GM18951 (cell line): ENCODE measurements around the gene BLID.

Source experiments
- POLR2A ChIP-seq: IDR thresholded peaks from 4 replicates; pipeline ENCODE4 v1.6.1; 2011; ENCODE audit warnings: mild to moderate bottlenecking; ENCODE audit not compliant: insufficient read length, insufficient read depth; ENCODE audit errors: extremely low read depth
- in situ Hi-C: fragments of 300-500 bp; cut with MboI; formaldehyde crosslinking; loops from one replicate; pipeline ENCODE4 v1.12.0; 2022; ENCODE audit warnings: low sequenced_read_pairs, mixed read lengths, inconsistent platforms; ENCODE audit not compliant: unreplicated experiment

BLID gene

GRCh38 chr11:122127020-122127419 is 11.0 kb upstream of the BLID start:
- in situ Hi-C loops, result no loop called here
- no peak for TF ChIP-seq POLR2A

- TF ChIP-seq POLR2A, result no peak
- in situ Hi-C loops, result no loop called here
These were observed 10.1 kb upstream of the BLID start for GRCh38 chr11:122126024-122126688.

- in situ Hi-C loops, result no loop called here
- TF ChIP-seq POLR2A, result no peak
These were observed 7.4 kb upstream of the BLID start for GRCh38 chr11:122123263-122123929.

GRCh38 chr11:122122179-122122578 is 6.2 kb upstream of the BLID start:
- TF ChIP-seq POLR2A, result no peak
- in situ Hi-C loops, result no loop called here

GRCh38 chr11:122120096-122120495 is 4.1 kb upstream of the BLID start:
- no peak for TF ChIP-seq POLR2A
- in situ Hi-C loops, result no loop called here

- no peak for TF ChIP-seq POLR2A
- in situ Hi-C loops, result no loop called here
These were observed 576 bp upstream of the BLID start for GRCh38 chr11:122116591-122116990.

GRCh38 chr11:122114976-122115375 is 1.0 kb downstream of the BLID start:
- TF ChIP-seq POLR2A, result no peak
- in situ Hi-C loops, result no loop called here

- in situ Hi-C loops, result no loop called here
- TF ChIP-seq POLR2A, result no peak
These were observed 1.9 kb downstream of the BLID start for GRCh38 chr11:122113836-122114825.

GRCh38 chr11:122112470-122113365 is 3.3 kb downstream of the BLID start:
- in situ Hi-C loops, result no loop called here
- TF ChIP-seq POLR2A, result no peak

GRCh38 chr11:122109932-122110331 is 6.1 kb downstream of the BLID start:
- in situ Hi-C loops, result no loop called here
- TF ChIP-seq POLR2A, result no peak

- TF ChIP-seq POLR2A, result no peak
- in situ Hi-C loops, result no loop called here
These were observed 7.2 kb downstream of the BLID start for GRCh38 chr11:122108828-122109227.

- in situ Hi-C loops, result no loop called here
- no peak for TF ChIP-seq POLR2A
These were observed 7.7 kb downstream of the BLID start for GRCh38 chr11:122108192-122108799.

- in situ Hi-C loops, result no loop called here
- TF ChIP-seq POLR2A, result no peak
These were observed 8.4 kb downstream of the BLID start for GRCh38 chr11:122107566-122107965.
